Measurements from ENCODE around the gene ABLIM1.

DNA sequence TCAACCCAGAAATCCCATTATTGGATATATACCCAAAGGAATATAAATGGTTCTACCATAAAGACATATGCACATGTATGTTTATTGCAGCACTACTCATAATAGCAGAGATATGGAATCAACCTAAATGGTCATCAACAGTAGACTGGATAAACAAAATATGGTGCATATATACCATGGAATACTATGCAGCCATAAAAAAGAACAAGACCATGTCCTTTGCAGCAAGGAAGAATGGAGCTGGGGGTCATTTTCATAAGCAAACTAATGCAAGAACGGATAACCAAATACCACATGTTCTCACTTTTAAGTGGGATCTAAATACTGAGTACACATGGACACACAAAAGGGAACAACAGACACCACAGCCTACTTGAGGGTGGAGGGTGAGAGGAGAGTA is 251.6 kb downstream of the ABLIM1 start:
- TF ChIP-seq, protein P1, sequence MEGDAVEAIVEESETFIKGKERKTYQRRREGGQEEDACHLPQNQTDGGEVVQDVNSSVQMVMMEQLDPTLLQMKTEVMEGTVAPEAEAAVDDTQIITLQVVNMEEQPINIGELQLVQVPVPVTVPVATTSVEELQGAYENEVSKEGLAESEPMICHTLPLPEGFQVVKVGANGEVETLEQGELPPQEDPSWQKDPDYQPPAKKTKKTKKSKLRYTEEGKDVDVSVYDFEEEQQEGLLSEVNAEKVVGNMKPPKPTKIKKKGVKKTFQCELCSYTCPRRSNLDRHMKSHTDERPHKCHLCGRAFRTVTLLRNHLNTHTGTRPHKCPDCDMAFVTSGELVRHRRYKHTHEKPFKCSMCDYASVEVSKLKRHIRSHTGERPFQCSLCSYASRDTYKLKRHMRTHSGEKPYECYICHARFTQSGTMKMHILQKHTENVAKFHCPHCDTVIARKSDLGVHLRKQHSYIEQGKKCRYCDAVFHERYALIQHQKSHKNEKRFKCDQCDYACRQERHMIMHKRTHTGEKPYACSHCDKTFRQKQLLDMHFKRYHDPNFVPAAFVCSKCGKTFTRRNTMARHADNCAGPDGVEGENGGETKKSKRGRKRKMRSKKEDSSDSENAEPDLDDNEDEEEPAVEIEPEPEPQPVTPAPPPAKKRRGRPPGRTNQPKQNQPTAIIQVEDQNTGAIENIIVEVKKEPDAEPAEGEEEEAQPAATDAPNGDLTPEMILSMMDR (IDR thresholded peaks at IDR 0.05): no peak
- TF ChIP-seq POLR2A (IDR thresholded peaks at IDR 0.05): no peak
